ENCODE measurements around the gene TRIO.

Gene TRIO

GRCh38 chr5:14379739-14380497, 236.8 kb downstream of the TRIO start:
- TF ChIP-seq ESRRG (CRISPR knock-in tag; IDR thresholded peaks at IDR 0.05) (no peak), ZFP3 (CRISPR knock-in tag; IDR thresholded peaks at IDR 0.05) (no peak), POU6F1 (CRISPR knock-in tag; IDR thresholded peaks at IDR 0.05; ENCODE audit: borderline replicate concordance, low read depth) (no peak), TCF4 (CRISPR knock-in tag; IDR thresholded peaks at IDR 0.05; ENCODE audit: borderline replicate concordance) (no peak), GLIS3 (CRISPR knock-in tag; IDR thresholded peaks at IDR 0.05) (no peak), ZNF8 (CRISPR knock-in tag; IDR thresholded peaks at IDR 0.05) (no peak), ZC3H10 (CRISPR knock-in tag; IDR thresholded peaks at IDR 0.05) (no peak), ZNF70 (CRISPR knock-in tag; IDR thresholded peaks at IDR 0.05) (no peak), ARNTL (CRISPR knock-in tag; IDR thresholded peaks at IDR 0.05; ENCODE audit: borderline replicate concordance, low read depth) (no peak), ISL1 (CRISPR knock-in tag; IDR thresholded peaks at IDR 0.05) (no peak), RARB (CRISPR knock-in tag; IDR thresholded peaks at IDR 0.05) (no peak), PPARA (CRISPR knock-in tag; IDR thresholded peaks at IDR 0.05; ENCODE audit: borderline replicate concordance) (no peak), BACH2 (CRISPR knock-in tag; IDR thresholded peaks at IDR 0.05; ENCODE audit: borderline replicate concordance) (no peak)
- TF ChIP-seq, protein P1, sequence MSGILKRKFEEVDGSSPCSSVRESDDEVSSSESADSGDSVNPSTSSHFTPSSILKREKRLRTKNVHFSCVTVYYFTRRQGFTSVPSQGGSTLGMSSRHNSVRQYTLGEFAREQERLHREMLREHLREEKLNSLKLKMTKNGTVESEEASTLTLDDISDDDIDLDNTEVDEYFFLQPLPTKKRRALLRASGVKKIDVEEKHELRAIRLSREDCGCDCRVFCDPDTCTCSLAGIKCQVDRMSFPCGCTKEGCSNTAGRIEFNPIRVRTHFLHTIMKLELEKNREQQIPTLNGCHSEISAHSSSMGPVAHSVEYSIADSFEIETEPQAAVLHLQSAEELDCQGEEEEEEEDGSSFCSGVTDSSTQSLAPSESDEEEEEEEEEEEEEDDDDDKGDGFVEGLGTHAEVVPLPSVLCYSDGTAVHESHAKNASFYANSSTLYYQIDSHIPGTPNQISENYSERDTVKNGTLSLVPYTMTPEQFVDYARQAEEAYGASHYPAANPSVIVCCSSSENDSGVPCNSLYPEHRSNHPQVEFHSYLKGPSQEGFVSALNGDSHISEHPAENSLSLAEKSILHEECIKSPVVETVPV (CRISPR knock-in tag; IDR thresholded peaks at IDR 0.05), result no peak
- TF ChIP-seq, protein P2, sequence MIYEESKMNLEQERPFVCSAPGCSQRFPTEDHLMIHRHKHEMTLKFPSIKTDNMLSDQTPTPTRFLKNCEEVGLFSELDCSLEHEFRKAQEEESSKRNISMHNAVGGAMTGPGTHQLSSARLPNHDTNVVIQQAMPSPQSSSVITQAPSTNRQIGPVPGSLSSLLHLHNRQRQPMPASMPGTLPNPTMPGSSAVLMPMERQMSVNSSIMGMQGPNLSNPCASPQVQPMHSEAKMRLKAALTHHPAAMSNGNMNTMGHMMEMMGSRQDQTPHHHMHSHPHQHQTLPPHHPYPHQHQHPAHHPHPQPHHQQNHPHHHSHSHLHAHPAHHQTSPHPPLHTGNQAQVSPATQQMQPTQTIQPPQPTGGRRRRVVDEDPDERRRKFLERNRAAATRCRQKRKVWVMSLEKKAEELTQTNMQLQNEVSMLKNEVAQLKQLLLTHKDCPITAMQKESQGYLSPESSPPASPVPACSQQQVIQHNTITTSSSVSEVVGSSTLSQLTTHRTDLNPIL (CRISPR knock-in tag; IDR thresholded peaks at IDR 0.05; ENCODE audit: low read depth), result no peak
- TF ChIP-seq, protein P3, sequence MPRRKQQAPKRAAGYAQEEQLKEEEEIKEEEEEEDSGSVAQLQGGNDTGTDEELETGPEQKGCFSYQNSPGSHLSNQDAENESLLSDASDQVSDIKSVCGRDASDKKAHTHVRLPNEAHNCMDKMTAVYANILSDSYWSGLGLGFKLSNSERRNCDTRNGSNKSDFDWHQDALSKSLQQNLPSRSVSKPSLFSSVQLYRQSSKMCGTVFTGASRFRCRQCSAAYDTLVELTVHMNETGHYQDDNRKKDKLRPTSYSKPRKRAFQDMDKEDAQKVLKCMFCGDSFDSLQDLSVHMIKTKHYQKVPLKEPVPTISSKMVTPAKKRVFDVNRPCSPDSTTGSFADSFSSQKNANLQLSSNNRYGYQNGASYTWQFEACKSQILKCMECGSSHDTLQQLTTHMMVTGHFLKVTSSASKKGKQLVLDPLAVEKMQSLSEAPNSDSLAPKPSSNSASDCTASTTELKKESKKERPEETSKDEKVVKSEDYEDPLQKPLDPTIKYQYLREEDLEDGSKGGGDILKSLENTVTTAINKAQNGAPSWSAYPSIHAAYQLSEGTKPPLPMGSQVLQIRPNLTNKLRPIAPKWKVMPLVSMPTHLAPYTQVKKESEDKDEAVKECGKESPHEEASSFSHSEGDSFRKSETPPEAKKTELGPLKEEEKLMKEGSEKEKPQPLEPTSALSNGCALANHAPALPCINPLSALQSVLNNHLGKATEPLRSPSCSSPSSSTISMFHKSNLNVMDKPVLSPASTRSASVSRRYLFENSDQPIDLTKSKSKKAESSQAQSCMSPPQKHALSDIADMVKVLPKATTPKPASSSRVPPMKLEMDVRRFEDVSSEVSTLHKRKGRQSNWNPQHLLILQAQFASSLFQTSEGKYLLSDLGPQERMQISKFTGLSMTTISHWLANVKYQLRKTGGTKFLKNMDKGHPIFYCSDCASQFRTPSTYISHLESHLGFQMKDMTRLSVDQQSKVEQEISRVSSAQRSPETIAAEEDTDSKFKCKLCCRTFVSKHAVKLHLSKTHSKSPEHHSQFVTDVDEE (CRISPR knock-in tag; IDR thresholded peaks at IDR 0.05), result no peak
- ATAC-seq, result no peak

GRCh38 chr5:14380712-14381111, 237.6 kb downstream of the TRIO start:
- TF ChIP-seq, protein P1 (CRISPR knock-in tag; IDR thresholded peaks at IDR 0.05), result no peak
- TF ChIP-seq ISL1 (CRISPR knock-in tag; IDR thresholded peaks at IDR 0.05), result no peak
- no peak for TF ChIP-seq ZNF70 (CRISPR knock-in tag; IDR thresholded peaks at IDR 0.05)
- no peak for ATAC-seq

DNA sequence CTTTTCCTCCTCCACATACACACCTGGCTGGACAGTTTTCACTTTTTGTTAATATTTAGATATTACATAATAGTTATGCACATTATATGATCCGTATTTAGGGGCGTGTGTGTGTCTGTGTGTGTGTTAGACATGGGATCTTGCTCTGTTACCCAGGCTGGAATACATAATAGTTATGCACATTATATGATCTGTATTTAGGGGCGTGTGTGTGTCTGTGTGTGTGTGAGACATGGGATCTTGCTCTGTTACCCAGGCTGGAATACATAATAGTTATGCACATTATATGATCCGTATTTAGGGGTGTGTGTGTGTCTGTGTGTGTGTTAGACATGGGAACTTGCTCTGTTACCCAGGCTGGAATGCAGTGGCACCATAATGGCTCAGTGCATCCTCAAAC, 239.5 kb downstream of the TRIO start:
- TF ChIP-seq TCF4 (CRISPR knock-in tag; IDR thresholded peaks at IDR 0.05; ENCODE audit: borderline replicate concordance) (no peak), ZFP30 (CRISPR knock-in tag; IDR thresholded peaks at IDR 0.05) (no peak), OSR1 (CRISPR knock-in tag; IDR thresholded peaks at IDR 0.05) (no peak), ARNTL (CRISPR knock-in tag; IDR thresholded peaks at IDR 0.05; ENCODE audit: borderline replicate concordance, low read depth) (no peak), BACH2 (CRISPR knock-in tag; IDR thresholded peaks at IDR 0.05; ENCODE audit: borderline replicate concordance) (no peak)
- TF ChIP-seq, protein P2 (CRISPR knock-in tag; IDR thresholded peaks at IDR 0.05; ENCODE audit: low read depth), result no peak
- ATAC-seq, result no peak
